GM12891 (cell line): Measurements from ENCODE around the gene PTER.

Source experiments
- PAX5 ChIP-seq: IDR thresholded peaks from 2 replicates; pipeline ENCODE4 v1.6.1; 2011; ENCODE audit warnings: low read length, moderate library complexity, mild to moderate bottlenecking; ENCODE audit not compliant: insufficient read depth, severe bottlenecking
- POLR2A ChIP-seq: IDR thresholded peaks from 2 replicates; pipeline ENCODE4 v1.6.1; 2011; ENCODE audit warnings: low read depth, low read length, control low read depth
- POLR2AphosphoS5 ChIP-seq: IDR thresholded peaks from 2 replicates; pipeline ENCODE4 v1.6.1; 2011; ENCODE audit warnings: low read depth, low read length, control low read depth
- POU2F2 ChIP-seq: IDR thresholded peaks from 2 replicates; pipeline ENCODE4 v1.6.1; 2011; ENCODE audit warnings: low read depth, mild to moderate bottlenecking, control low read depth, low read length, moderate library complexity
- SPI1 ChIP-seq: IDR thresholded peaks from 2 replicates; pipeline ENCODE4 v1.6.1; 2011; ENCODE audit warnings: low read depth, low read length, control low read depth
- TAF1 ChIP-seq: IDR thresholded peaks from 2 replicates; pipeline ENCODE4 v1.6.1; 2011; ENCODE audit warnings: low read depth, low read length, control low read depth

DNA sequence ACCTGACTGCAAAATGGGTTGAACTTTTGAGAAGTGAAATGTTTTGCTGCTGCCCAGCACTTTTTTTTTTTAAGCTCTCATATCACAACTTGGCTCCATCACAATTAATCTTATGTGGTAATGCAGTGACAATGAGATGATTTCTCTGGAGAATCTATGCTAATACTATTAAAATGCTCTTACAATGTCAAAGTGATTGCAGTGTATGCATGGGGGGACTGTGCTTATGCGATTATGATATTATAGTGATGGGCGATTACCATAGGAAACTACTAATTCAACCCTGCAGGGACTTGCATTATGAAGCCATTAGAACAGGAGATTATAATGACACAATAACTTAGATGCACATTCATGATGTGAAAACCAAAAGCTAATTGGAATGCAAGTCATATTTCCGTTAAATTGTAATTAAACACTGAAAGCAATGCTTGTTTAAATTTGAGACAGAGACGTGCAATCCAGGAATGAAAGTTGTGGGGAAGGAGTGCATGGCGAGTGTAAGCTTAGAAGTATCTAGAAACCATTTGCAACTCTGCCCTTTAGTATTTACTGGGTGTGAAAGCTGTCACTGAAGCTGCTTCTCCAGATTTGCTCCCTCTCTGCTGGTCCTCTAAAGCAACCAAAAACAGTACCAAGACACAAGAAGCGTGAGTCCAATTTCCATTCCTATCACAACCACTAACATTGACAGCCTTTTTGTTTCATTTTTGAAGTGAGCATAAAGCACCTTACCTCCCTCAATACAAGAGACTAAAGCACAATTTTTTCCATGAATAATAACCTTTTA, 21.6 kb downstream of the PTER start:
- no peak for TF ChIP-seq POLR2A
- no peak for TF ChIP-seq POLR2AphosphoS5
- TF ChIP-seq TAF1 = no peak
- no peak for TF ChIP-seq PAX5
- no peak for TF ChIP-seq SPI1
- TF ChIP-seq POU2F2 = no peak
